Endometrial microvascular endothelial cells (primary cell): ENCODE results near the gene COMMD3. TPM values are rescaled to one million over a fixed set of nuclear protein-coding genes. Genes with fewer than 3 reads are reported as not detected.

Experiments used
- in situ Hi-C: cut with HindIII; loops from 2 replicates; pipeline ENCODE4 v1.10.0; 2017; ENCODE audit warnings: low sequenced_read_pairs, low pct_unique_long_range_greater_than_20kb; ENCODE audit errors: inconsistent ontology term
- total RNA-seq: library from RNA; depleted of rRNA; stranded (reverse); fragments of >200 nt; gene quantifications from one replicate; pipeline ENCODE4 v1.2.3, GENCODE V29; 2015; ENCODE audit errors: inconsistent ontology term

COMMD3 gene
- 93.8 TPM for total RNA-seq

- in situ Hi-C loops, result loop anchor here (10.0 kb wide), 1 partner anchor 92 kb away; no protein-coding TSS in a partner anchor
These were observed at the start of gene COMMD3 for GRCh38 chr10:22316286-22317075. Gene COMMD3 (plus strand): TSS chr10:22316388. CDS start chr10:22316418, 30 bp downstream.

DNA sequence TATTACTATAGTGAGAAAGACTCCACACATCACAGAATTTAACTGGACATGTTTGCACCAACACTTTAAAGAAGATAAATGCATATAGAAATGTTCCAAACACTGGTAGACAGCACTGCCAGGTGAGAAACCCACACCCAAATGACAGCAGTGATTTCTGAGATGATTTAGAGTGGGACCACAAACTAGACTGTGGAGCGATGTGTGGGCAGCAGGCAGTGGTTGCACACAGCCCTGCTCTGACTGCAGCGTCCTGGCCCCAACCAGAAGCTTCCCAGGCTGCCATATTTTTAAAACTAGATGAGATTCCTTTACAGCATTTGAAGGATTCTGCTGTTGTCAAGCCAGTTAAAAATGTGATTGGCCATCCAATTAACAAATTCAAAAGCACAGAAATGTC, 47.7 kb upstream of the COMMD3 start:
- in situ Hi-C loops, result no loop called here

GRCh38 chr10:22271786-22272185, 44.4 kb upstream of the COMMD3 start:
- in situ Hi-C loops, result no loop called here

DNA sequence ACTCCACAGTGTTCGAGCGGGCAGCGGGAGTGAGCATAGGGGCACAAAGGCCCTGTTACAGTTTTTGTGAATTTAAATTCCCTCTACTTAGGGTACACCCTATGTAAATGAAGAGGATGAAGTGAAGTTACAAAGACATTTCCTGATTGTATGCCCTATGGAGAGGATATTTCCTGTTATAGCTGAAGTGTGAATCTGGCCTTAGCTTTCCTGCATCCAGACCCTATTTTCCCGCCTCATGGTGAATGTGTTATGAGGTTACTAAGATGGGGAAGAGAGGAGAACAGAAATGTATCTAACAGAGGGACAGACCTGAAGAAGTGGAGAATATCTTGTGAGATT, 37.8 kb upstream of the COMMD3 start:
- in situ Hi-C loops, result no loop called here

- in situ Hi-C loops, result no loop called here
These were observed 36.1 kb upstream of the COMMD3 start for GRCh38 chr10:22280078-22280477.

DNA sequence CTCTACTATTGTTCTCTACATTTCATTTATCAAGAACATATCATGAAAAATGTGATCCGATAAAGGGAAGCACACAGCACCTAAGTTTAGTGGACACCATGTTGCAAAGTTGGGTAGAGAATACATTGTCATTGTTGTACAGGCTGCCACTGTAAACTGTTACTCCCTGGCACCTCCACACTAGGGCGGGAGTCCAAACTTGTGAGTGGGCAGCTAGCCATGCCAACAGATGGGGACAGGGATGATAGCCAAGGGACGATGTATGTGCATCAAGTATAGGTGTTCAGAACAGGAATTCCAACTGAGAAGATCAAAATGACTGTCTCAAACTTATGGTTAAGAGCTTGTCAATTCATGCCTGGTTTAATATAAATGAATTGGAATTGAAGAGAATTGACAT, 31.1 kb upstream of the COMMD3 start:
- in situ Hi-C loops, result no loop called here

GRCh38 chr10:22293747-22294404, 22.3 kb upstream of the COMMD3 start:
- in situ Hi-C loops, result no loop called here

DNA sequence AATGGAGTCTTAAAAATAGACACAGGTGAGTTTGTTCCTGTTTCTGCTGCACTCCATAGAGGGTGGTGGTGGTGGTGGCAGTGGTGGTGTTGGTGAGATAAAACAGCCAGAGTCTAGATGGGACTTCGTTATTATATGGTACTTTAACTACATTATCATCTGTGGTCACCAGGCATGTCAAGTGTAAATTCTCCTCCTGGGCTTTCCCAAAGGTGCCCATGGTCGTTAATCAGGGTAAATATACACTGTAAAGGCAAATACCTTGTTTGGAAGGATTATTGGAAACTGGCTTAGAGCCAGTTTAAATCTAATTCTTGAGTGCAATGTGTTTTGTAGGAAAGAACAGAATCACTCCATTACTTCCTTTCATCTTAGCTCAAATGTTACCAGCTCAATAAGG, 21.5 kb upstream of the COMMD3 start:
- in situ Hi-C loops, result no loop called here

DNA sequence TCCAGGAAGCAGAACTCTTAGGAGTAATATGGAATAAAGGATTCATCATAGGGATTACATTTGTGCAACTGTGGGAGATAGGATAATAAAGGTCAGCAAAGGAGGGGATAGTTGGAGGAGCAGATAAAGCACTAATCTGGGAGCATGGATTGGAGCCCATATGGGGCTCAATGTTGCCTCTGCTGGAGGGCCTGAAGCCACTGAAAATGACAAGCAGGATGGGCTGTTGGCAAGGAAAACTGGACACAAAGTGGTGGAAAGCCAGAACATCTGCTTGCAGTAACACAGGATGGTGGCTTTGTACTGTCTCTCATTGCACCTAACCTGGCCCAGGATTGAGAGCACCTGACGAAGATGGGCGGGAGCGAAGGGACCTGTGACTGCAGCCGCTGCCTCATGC, 15.0 kb upstream of the COMMD3 start:
- in situ Hi-C loops, result no loop called here

- in situ Hi-C loops, result no loop called here
These were observed 12.7 kb upstream of the COMMD3 start for GRCh38 chr10:22303461-22303860.

DNA sequence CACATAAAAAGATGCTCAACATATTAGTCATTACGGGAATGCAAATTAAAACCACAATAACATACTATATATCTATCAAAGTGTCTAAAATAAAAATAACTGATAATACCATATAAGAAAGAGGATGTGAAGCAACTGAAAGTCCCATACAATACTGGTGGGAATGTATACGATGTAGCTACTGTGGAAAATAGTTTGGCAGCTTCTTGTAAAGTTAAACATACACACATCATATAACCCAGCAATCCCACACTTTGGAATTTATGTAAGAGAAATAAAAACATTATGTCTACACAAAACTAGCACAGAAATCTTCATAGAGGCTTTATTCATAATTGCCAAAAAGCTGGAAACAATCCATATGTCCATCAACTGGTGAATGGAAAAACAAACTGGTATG, 10.5 kb upstream of the COMMD3 start:
- in situ Hi-C loops, result no loop called here

DNA sequence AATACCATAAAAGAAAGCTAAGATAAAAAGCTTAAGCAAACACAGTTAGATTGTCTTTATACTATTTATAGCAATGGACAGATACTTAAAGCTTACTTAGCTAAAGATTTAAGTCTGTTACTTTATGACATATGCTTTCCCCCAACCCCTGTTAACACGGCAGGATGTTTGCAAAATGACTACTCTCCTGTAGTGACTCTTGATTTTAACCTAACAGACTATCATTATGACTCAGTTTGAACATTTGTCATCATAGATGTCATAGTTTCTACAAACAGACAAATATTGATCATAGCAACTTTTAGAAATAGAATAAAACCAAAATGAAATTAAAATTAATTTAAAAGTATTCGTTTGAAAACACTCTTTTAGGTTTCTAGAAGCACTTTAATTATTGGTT, 7.8 kb upstream of the COMMD3 start:
- in situ Hi-C loops, result no loop called here

DNA sequence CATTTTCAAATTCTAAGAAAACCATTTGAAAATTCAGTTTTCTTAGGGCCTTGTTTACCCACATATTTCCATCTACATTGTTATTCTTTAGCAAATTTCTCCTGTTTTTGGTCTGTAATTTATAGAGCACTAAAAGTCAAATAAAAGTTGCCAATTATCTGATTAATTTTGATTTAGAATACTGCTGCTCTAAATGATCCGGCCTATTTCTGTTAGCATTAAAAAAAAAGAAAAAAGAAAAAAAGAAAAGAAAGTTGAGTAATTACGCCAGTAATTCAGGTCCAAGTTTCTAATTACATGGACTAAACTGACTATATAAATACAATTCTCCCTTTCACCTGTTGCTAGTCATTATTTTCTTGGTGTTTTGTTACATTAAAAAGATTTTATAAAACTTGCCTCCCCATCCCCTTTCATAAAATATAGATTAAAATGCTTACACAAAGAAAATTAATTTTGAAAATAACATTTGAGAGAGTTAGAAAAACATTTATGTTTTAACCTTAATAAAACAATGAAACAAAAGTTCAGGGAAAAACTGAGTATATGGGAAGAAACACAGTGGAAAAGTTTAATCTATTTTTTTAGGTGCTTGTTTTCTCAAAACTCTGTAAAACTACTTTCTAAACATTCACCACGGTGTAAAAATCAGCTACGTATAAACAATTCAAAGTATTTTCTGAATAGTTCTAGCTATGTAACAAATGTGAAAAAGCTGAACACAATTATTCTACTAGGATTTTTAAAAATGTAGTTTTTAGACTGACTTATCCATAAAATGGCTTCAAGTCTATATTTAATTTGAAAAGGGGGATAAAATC, 6.8 kb upstream of the COMMD3 start:
- in situ Hi-C loops, result no loop called here

DNA sequence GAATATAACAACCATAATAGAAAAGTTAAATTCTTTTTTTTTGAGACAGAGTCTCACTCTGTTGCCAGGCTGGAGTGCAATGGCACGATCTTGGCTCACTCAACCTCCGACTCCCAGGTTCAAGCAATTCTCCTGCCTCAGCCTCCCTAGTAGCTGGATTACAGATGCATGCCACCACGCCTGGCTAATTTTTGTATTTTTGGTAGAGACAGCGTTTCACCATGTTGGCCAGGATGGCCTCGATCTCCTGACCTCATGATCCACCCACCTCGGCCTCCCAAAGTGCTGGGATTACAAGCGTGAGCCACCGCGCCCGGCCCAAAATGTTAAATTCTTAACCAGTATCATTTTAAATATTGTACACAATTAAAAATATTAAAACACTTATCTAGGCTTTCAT, 6.2 kb upstream of the COMMD3 start:
- in situ Hi-C loops, result loop anchor here (10.0 kb wide), 1 partner anchor 85 kb away; no protein-coding TSS in a partner anchor

DNA sequence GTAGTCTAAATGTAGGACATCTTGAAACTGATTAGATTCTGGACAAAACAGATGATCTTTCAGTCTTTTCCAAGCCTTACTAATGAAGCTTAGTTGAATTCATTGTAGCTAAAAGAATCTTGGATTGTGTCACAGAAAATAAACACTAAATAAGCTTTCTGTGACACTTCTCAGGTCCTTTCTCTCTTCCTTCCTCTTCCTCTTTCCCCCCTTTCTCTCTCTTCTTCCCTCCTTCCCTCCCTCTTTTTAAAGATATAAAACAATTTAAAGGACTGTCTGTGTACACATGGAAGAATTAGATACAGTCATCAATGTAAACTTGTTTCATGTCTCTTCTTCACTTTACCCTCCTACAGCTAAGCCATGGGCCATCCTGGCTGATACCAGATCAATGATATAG, 5.3 kb upstream of the COMMD3 start:
- in situ Hi-C loops, result loop anchor here (10.0 kb wide), 1 partner anchor 86 kb away; no protein-coding TSS in a partner anchor

DNA sequence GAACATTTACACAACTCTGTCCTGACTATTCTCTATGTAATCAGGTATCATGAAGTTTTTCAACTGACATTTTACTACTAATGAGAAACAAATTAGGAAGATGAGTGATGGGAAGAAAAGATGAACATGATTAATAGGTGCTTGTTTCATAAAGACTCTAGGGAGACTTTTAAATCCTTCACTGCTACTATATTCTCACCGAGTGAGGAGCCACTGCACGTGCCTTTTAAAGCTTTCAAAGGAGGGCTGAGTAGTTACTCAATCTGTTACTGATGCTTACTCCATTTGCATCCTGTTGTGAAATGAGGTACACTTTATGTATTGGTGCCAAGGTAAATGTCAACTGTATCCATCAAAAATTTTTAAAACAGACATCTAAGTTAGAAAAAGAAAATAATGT, 1.3 kb upstream of the COMMD3 start:
- in situ Hi-C loops, result loop anchor here (10.0 kb wide), 1 partner anchor 90 kb away; no protein-coding TSS in a partner anchor

DNA sequence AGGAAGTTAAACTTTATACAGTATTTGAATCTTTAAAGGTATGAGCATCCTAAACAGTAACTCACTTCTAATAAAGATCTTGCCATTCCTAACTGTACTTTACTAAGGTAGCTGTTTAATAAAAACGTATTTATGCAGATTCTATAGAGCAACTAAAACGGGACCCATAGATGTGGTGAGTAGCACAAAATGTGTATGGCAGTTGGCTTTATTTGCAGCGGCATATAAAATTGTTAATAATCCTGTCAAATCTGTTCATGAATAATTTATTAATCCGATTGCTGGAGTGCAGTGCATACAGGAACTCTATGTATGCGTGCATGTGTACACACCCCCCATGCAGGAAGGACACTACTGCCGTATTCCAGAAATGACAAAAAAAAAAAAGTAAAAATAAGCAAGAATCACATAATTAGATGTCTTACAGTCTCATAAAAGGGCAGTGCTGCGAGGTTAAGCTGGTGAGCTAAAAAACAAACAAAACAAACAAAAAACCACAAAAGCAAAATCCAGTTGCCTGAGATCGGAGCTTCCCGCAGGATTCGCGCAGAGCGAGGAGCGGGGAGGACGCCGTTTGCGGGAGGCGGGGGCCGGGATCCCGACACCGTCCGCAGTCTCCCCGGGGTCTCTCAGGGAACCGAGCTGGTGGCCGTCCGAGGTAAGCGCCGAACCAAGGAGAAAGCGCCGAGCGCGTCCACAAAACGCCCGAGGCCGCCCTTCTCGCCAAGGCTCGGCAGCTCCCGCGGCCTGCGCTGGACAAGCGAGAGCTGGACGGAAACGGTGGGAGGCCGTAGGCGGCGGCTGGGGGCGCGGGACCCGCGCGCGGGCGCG, 518 bp upstream of the COMMD3 start:
- in situ Hi-C loops, result loop anchor here (10.0 kb wide), 1 partner anchor 91 kb away; no protein-coding TSS in a partner anchor

GRCh38 chr10:22317076-22317370, 835 bp downstream of the COMMD3 start:
- in situ Hi-C loops, result loop anchor here (10.0 kb wide), 1 partner anchor 92 kb away; no protein-coding TSS in a partner anchor
